GM18861 (cell line): ENCODE data around the gene CAPN9.
"Not testable (repeated sequence)": the region's sequence is repeated elsewhere in the genome, so short reads cannot be mapped to it uniquely, and the experiment has no call there.

Experiments
- ATAC-seq: cut with Tn5 transposase; IDR thresholded peaks from one replicate; pipeline ENCODE4 v1.9.1; 2021; ENCODE audit not compliant: unreplicated experiment

CAPN9 gene

GRCh38 chr1:230822092-230822581 is 74.9 kb downstream of the CAPN9 start:
- ATAC-seq, result no peak

DNA sequence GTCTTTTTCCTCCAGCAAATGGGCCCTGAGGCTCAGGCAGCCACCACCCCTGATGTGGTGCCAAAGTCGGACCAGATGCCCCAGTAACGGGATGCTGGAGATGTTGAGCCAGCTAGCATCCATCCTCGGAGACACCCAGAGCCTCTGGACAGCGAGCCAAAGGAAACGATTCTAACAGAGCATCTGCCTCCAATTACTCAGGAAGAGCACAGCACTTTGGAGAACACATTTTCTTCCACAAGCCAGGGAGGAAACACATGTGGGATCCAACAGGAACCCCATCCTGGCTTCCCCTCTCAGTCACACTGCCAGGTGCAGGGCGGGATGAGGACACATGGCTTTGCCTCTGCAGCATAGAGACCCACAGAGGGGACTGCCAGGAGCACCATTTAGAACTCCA is 76.2 kb downstream of the CAPN9 start:
- ATAC-seq, result no peak

DNA sequence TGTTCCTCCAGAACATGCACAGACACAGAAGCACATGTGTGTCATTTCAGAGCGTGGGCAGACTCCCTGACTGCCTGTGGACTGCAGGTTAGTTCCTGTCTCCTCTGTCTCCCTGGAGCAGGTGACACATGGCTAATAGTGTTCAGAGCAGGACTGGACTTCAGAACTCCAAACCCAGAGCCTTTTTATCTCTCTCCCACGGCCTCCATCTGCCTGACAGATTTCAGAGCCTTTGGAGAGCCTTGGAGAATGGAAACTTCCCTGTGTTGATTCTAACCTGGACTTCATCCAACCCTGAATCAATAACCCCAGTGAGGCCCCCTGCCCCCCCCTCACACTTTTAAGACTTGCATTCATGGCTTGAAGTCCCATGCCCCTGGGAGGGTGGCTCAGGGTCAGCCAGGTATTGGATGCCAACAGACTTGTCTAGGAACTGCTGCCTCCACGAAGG is 76.8 kb downstream of the CAPN9 start:
- ATAC-seq, result no peak

DNA sequence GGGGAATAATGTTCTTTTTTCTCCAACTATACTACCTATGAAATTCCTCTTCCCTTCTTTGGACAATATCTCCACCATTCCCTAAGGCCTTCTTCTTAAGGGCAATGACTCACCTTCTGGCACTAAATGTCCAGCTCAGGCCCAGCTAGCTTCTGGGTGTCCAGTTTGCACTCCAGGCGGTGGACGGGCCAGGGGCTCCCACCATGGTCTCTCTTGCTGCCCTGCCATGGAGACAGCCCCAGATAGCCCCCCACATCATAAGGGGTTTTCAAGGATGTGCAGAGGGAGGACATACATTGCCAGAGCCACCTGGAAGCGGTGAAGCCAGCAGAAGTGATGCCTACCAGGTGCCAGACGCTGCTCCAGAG is 77.3 kb downstream of the CAPN9 start:
- no peak for ATAC-seq

DNA sequence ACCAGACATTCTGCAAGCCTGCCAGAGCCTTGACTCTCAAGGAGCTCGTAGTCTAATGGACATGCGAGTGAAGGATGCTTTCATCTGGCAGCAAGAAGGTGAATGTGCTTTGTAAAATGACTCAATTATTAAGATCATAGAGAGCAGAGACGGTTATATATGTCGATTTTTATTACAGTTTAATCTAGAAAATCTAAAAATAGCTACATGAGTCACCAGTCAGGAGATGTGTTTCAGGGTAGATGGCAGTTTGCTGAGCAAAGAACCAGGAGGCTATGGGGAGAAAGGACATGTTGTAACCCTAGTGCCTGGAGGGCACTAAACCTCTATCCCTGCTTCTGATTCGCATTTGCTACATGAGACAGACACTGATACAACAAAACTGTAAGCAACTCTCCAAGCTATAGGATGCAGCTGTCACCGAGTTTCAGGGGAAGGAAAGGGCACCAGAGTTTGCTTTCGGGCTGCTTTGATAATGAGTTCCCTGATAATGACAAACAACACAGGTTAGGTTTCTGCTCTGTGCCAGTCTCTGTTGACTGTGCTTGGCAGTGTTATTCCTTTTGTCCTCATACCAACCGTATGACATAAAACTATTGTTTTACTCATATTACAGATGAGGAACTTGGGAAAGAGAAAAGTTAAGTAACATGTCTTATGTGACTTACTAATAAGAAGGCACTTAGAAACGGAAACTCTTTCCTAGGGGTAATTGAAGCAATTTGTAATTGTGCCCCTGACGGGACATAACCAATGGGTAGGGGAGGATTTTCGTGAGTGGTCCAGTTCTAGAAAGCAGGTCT is 77.9 kb downstream of the CAPN9 start:
- no peak for ATAC-seq

DNA sequence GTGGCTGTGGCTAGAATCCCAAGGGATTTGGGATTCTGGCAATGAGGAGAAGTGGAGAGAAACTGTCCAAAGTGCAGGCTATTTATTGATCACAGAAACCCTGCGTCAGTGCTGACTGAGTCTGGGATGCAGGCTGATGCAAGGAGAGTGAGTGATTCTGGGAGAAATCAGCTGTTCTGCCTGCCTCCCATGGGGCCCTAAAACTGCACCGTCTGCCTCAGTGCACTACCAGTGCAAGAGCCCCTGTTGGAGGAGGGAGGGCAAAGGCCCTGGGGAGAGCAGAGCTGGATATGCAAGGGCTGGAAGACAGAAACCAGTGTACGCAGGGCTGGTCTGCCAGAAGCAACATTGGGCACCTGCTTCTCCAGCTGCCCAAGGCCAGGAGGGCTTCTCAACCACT is 78.6 kb downstream of the CAPN9 start:
- ATAC-seq, result no peak

DNA sequence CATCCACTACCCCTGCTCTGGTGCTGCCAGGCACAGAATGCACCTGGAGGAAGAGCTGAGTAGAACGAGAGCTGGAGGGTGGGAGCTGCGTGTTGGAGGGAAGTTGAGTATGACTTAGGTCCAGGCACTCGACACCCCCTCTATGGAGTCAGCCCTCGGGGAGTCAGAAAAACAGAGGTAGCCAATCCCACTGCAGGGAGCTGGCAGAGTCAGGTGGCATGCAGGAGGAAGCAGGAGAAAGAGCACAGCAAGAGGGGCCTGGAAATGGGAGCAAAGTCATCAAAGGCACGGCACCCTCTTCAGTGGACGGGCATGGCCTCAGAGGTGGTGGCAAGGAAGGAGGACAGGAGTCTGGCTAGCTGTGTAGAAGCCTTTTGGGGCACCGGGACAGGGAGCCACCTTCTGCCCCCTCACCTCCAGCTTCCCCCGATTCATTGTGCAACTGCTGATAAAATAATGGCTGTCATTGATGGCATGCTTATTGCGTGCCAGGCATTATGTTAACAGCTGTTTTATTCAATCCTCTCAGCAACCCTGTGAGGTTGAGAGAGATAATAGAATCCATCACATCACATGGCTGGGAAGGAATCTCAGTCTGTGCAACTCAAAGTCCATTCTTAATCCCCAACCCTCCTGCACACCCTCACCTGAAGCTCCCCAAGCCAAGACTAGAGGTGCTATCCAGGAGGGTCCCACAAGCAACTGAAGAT is 79.1 kb downstream of the CAPN9 start:
- no peak for ATAC-seq

GRCh38 chr1:230827081-230827681 is 80.0 kb downstream of the CAPN9 start:
- no peak for ATAC-seq

DNA sequence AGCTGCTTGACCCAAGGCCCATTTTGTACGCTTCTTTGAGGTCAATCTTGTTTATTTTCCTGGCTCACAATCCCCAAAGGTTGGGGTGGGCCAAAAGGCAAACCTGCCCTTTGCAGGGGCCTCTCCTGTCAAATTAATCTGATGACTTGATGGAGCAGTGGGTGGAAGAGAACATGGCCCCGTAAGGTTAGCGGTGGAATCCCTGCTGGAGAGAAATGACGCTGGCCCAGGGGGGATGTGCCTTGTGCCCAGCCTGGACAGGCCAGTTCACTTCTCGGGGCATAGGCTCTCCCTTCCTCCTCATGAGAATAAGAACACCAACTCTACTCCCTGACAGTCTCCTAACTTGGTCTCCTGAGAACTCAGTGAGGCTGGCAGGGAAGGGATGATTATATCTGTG is 80.6 kb downstream of the CAPN9 start:
- no peak for ATAC-seq

DNA sequence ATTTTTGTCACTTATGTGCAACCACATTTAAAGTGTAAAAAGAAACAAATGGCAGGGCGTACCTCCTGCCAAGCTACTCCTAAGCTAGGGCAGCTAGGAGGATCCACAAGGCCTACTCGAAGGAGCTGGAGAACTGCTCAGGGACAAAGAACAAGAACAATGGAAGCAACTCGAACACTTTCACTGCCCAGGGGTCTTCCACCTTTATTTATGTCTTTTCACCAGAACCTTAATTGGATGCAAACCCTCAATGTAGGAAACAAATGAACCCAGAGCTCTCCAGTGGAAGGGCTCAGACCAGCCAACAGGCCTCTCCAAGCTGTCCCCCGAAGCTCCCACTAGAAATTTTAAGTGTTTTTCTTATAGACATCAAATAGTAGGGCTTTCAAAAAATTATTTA is 81.2 kb downstream of the CAPN9 start:
- no peak for ATAC-seq

DNA sequence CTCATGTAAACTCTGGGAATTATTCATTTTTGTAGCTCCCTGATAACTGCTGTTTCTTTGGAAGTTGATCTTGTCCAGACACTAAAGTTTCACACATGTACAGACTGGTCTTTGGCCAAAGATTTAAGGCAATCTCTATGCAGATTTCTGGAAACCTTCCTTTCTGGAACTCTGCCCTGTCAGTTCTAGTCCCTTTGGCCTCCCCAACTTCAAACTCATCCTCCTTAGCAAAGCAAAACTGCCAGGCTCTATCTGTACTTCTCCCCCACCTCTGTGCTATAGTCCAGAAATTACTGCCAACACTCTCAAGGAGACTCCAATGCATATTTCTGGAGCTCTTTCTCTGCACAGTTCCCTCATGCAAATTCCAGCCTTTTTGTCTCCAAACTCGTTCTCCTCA is 84.6 kb downstream of the CAPN9 start:
- no peak for ATAC-seq

DNA sequence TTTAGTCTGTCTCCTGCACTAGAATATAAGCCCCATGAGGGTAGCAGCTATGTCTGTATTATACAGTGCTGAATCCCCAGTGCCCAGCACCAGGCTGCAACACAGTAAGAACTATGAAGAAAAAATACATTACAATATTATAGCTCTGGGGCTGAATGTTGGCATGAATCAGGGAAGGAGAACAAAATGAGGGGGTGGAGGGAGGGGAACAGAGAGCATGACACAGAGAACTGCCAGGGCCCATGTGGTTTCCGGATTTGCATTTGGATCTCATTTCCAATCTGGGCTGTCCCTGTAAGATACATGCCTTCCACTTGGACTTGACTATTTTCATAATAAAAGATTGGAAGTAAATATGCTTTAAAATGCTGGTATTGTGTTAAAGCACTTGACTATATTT is 85.3 kb downstream of the CAPN9 start:
- ATAC-seq, result no peak

DNA sequence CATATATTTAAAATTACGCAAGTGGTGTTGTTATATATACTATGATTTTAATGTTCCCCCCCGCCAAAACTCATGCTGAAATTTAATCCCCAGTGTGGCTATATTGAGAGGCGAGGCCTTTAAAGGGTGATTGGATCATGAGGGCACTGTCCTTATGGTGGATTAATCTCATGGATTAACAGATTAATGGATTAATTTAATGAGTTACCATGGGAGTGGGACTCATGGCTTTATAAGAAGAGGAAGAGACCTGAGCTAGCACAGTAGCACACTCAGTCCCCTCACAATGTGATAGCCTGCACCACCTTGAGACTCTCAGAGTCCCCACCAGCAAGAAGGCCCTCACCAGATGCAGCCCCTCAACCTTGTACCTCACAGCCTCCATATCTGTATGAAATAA is 86.3 kb downstream of the CAPN9 start:
- no peak for ATAC-seq

DNA sequence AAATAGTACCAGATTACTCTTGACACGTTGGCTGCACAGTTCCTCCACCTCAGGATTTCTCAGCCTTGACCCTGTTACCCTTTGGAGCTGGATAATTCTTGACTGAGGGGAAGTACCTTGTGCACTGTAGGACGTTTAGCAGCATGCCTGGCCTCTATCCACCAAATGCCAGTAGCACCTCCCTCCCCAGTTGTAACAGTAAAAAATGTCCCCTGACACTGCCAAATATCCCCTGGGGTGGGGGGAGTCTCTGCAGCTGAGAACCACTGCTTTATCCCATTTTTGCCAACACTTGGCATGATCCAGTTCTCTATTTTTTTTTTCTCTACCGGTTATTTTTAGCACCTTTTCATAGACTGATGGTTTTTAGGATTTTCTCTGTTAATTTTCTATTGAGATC is 87.1 kb downstream of the CAPN9 start:
- no peak for ATAC-seq

GRCh38 chr1:230836347-230836746 is 89.2 kb downstream of the CAPN9 start:
- ATAC-seq, result no peak

- no peak for ATAC-seq
These were observed 89.6 kb downstream of the CAPN9 start for GRCh38 chr1:230836793-230837192.

GRCh38 chr1:230839173-230839572 is 92.0 kb downstream of the CAPN9 start:
- no peak for ATAC-seq

DNA sequence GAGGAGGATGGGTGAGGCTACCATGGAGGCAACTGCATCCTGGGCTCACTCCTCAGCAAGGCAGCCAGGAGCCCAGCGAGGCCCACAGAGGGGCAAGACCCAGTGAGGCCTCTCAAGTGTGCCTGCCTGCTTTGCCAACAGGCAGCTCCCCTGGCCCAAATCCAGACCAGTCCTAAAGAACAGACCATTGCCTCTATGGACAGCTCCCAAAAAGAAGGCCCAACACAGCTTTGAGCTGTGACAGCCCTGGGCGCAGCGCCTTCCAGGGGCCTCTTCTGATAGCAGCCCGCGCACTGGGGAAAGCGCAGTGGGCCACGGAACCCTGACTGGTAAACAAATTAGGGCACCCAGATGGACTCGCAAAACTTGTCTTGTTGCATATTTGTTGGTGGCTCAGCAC is 95.6 kb downstream of the CAPN9 start:
- ATAC-seq, result no peak

GRCh38 chr1:230843503-230844309 is 96.5 kb downstream of the CAPN9 start:
- ATAC-seq, result no peak

DNA sequence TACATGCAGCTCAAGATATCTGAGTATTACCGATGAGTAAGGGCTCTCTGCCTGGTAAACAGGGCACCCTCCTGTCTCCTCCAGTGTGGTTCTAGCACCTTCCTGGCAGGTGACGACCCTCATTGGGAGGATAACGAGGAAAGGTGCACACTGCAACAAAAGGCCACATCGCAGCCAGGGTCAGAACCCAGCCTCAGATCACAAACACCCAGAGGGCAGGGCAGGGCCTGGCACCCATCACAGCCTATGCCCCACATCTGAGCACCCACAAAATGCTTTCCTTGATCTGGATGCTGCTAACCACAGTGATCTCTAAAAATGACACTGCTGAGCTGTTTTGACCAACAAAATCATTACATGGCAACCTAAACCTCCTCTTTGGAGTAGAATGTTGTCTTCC is 97.4 kb downstream of the CAPN9 start:
- ATAC-seq, result no peak

- not testable (repeated sequence) for ATAC-seq
These were observed 98.0 kb downstream of the CAPN9 start for GRCh38 chr1:230845184-230845583.
